Hematopoietic multipotent progenitor cell treated with erythropoietin and hydrocortisone succinate and interleukin-3 and kit ligand, for 4 days (in vitro differentiated cells): ENCODE data around the gene LPAR1.

Source experiments
- DNase-seq: peaks from one replicate; pipeline ENCODE4 v3.0.0-alpha.2; 2015

The LPAR1 gene

GRCh38 chr9:110912419-110913291 is 125.6 kb downstream of the LPAR1 start:
- DNase-seq, result no peak

GRCh38 chr9:110911659-110912418 is 126.4 kb downstream of the LPAR1 start:
- no peak for DNase-seq

GRCh38 chr9:110908894-110909293 is 129.4 kb downstream of the LPAR1 start:
- no peak for DNase-seq

- no peak for DNase-seq
Measured at GRCh38 chr9:110900917-110901316, 137.4 kb downstream of the LPAR1 start.

GRCh38 chr9:110900456-110900855 is 137.8 kb downstream of the LPAR1 start:
- no peak for DNase-seq

GRCh38 chr9:110898866-110899265 is 139.4 kb downstream of the LPAR1 start:
- DNase-seq, result no peak

- DNase-seq, result no peak
Measured at GRCh38 chr9:110898358-110898757, 139.9 kb downstream of the LPAR1 start.

- DNase-seq, result no peak
Measured at GRCh38 chr9:110897943-110898342, 140.3 kb downstream of the LPAR1 start.

GRCh38 chr9:110895147-110895905 is 142.9 kb downstream of the LPAR1 start:
- DNase-seq, result no peak

- DNase-seq, result no peak
Measured at GRCh38 chr9:110894731-110895130, 143.5 kb downstream of the LPAR1 start.

GRCh38 chr9:110892689-110893088 is 145.6 kb downstream of the LPAR1 start:
- no peak for DNase-seq

- no peak for DNase-seq
Measured at GRCh38 chr9:110891760-110892159, 146.5 kb downstream of the LPAR1 start.

GRCh38 chr9:110890416-110890815 is 147.9 kb downstream of the LPAR1 start:
- DNase-seq, result no peak

GRCh38 chr9:110887276-110887675 is 151.0 kb downstream of the LPAR1 start:
- no peak for DNase-seq

- no peak for DNase-seq
Measured at GRCh38 chr9:110886832-110887231, 151.4 kb downstream of the LPAR1 start.

GRCh38 chr9:110880189-110880588 is 158.1 kb downstream of the LPAR1 start:
- DNase-seq, result no peak

GRCh38 chr9:110877374-110877773 is 160.9 kb downstream of the LPAR1 start:
- no peak for DNase-seq

GRCh38 chr9:110876929-110877328 is 161.3 kb downstream of the LPAR1 start:
- no peak for DNase-seq

GRCh38 chr9:110874963-110875674 is 163.2 kb downstream of the LPAR1 start:
- peak; percentile 94 for DNase-seq

- no peak for DNase-seq
Measured at GRCh38 chr9:110872920-110873319, 165.3 kb downstream of the LPAR1 start.

GRCh38 chr9:110871736-110872135 is 166.5 kb downstream of the LPAR1 start:
- DNase-seq, result no peak

- peak; percentile 72 for DNase-seq
Measured at GRCh38 chr9:110869931-110870330, 168.3 kb downstream of the LPAR1 start.

- DNase-seq, result no peak
Measured at GRCh38 chr9:110864011-110864410, 174.3 kb downstream of the LPAR1 start.
